Ishikawa (cell line): ENCODE results near the gene FAM98C.

Experiments
- MAX ChIP-seq: IDR thresholded peaks from 2 replicates; pipeline ENCODE4 v1.6.1; 2012
- RAD21 ChIP-seq: IDR thresholded peaks from 2 replicates; pipeline ENCODE4 v1.6.1; 2012; ENCODE audit warnings: low read depth
- TCF12 ChIP-seq: IDR thresholded peaks from 2 replicates; pipeline ENCODE4 v1.6.1; 2012; ENCODE audit warnings: low read depth
- YY1 ChIP-seq: IDR thresholded peaks from 2 replicates; pipeline ENCODE4 v1.6.1; 2012; ENCODE audit warnings: low read depth
- ZBTB7A ChIP-seq: IDR thresholded peaks from 2 replicates; pipeline ENCODE4 v1.6.1; 2012; ENCODE audit warnings: low read depth
- TF ChIP-seq, protein P1 (sequence below): IDR thresholded peaks from 2 replicates; pipeline ENCODE4 v1.6.1; 2012; ENCODE audit warnings: low read depth, mild to moderate bottlenecking

DNA sequence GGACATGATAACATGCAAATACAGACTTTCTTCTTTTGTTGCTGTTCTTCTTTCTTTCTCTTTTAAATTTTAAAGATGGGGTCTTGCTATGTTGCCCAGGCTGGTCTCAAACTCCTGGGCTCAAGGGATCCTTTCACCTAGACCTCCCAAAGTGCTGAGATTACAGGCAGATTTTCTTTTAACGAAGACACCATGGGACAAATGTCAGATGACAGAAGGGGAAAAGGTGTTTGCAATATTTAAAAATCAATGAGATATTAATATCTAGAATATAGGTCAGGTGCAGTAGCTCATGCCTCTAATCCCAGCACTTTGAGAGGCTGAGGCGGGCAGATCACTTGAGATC is 26.9 kb downstream of the FAM98C start:
- TF ChIP-seq, protein P1, sequence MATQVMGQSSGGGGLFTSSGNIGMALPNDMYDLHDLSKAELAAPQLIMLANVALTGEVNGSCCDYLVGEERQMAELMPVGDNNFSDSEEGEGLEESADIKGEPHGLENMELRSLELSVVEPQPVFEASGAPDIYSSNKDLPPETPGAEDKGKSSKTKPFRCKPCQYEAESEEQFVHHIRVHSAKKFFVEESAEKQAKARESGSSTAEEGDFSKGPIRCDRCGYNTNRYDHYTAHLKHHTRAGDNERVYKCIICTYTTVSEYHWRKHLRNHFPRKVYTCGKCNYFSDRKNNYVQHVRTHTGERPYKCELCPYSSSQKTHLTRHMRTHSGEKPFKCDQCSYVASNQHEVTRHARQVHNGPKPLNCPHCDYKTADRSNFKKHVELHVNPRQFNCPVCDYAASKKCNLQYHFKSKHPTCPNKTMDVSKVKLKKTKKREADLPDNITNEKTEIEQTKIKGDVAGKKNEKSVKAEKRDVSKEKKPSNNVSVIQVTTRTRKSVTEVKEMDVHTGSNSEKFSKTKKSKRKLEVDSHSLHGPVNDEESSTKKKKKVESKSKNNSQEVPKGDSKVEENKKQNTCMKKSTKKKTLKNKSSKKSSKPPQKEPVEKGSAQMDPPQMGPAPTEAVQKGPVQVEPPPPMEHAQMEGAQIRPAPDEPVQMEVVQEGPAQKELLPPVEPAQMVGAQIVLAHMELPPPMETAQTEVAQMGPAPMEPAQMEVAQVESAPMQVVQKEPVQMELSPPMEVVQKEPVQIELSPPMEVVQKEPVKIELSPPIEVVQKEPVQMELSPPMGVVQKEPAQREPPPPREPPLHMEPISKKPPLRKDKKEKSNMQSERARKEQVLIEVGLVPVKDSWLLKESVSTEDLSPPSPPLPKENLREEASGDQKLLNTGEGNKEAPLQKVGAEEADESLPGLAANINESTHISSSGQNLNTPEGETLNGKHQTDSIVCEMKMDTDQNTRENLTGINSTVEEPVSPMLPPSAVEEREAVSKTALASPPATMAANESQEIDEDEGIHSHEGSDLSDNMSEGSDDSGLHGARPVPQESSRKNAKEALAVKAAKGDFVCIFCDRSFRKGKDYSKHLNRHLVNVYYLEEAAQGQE, result no peak
- no peak for TF ChIP-seq ZBTB7A
- TF ChIP-seq YY1, result no peak
- no peak for TF ChIP-seq RAD21
- TF ChIP-seq MAX, result no peak
- TF ChIP-seq TCF12, result no peak
